ENCODE data around the gene VGLL4.

GRCh38 chr3:11661827-11662226 is 18.1 kb upstream of the VGLL4 start:
- TF ChIP-seq CTCF (IDR thresholded peaks at IDR 0.05) = no peak
- TF ChIP-seq POLR2AphosphoS5 (IDR thresholded peaks at IDR 0.05) = no peak
- no peak for TF ChIP-seq EP300 (IDR thresholded peaks at IDR 0.05)
